Measurements from ENCODE around the gene CAPRIN2. TPM values are rescaled to one million over a fixed set of nuclear protein-coding genes. Genes with fewer than 3 reads are reported as not detected.

The CAPRIN2 gene
- total and polyA plus RNA-seq, 2 experiments from 2014 or later, result 36.5 to 41.3 TPM

- Mint-ChIP-seq H3K36me3 (ENCODE audit: low read depth) (no peaks in the 10 kb centered on the region), H3K27me3 (ENCODE audit: insufficient read depth, low read depth, poor library complexity) (peaks cover 7% of the 10 kb centered on the region), H3K27ac (peak within 1 kb of the TSS; percentile 83), H3K4me3 (peak within 1 kb of the TSS; percentile 90), H3K4me1 (peaks cover 38% of the 10 kb centered on the region), H3K9me3 (no peaks in the 10 kb centered on the region)
- H3K27me3 ChIP-seq (ENCODE audit: insufficient read depth), result no peaks in the 10 kb centered on the region
- H2AFZ ChIP-seq, result peak within 1 kb of the TSS; percentile 89
- DNase-seq (ENCODE audit: low spot score), result peak; percentile 95
- no peak for TF ChIP-seq REST (IDR thresholded peaks at IDR 0.05; ENCODE audit: unreplicated experiment)
- peak; percentile 49; the same call in 1 of the 2 replicates for TF ChIP-seq CREB1 (CRISPR knock-in tag; IDR thresholded peaks at IDR 0.05; ENCODE audit: low read depth)
- TF ChIP-seq JUNB (IDR thresholded peaks at IDR 0.05; ENCODE audit: unreplicated experiment), result no peak
- TF ChIP-seq ETS1 (IDR thresholded peaks at IDR 0.05), result peak; percentile 92
- TF ChIP-seq POLR2AphosphoS5 (IDR thresholded peaks at IDR 0.05; ENCODE audit: low read depth), result peak; percentile 52; the same call in 1 of the 2 replicates
- no peak for TF ChIP-seq ZNF114 (CRISPR knock-in tag; IDR thresholded peaks at IDR 0.05)
- no peak for TF ChIP-seq ZNF462 (CRISPR knock-in tag; IDR thresholded peaks at IDR 0.05)
- no peak for TF ChIP-seq NANOG (IDR thresholded peaks at IDR 0.05; ENCODE audit: borderline replicate concordance)
- TF ChIP-seq EZH2phosphoT487 (IDR thresholded peaks at IDR 0.05; ENCODE audit: unreplicated experiment), result no peak
- no peak for TF ChIP-seq ZNF331 (CRISPR knock-in tag; IDR thresholded peaks at IDR 0.05; ENCODE audit: low read depth)
- TF ChIP-seq EZH2 (IDR thresholded peaks at IDR 0.05; ENCODE audit: low read depth, unreplicated experiment), result no peak
- TF ChIP-seq STAT1 (IDR thresholded peaks at IDR 0.05; ENCODE audit: unreplicated experiment), result no peak
- TF ChIP-seq CTCF (conservative IDR thresholded peaks at IDR 0.05; ENCODE audit: low read depth in 2 of 2), result no peak; a peak in 1 of 4 replicates
- peak; percentile 88 for ATAC-seq
- H4K20me1 ChIP-seq (replicated peaks; ENCODE audit: insufficient read depth), result peaks cover 9% of the 10 kb centered on the region
- H3K4me1 ChIP-seq (ENCODE audit: insufficient read depth), result peaks cover 34% of the 10 kb centered on the region
- peak within 1 kb of the TSS; percentile 61; the same call in 1 of the 2 replicates for H3K27ac ChIP-seq (ENCODE audit: low read depth)
- H3K79me2 ChIP-seq (replicated peaks; ENCODE audit: insufficient read depth), result peaks cover 40% of the 10 kb centered on the region
- peak within 1 kb of the TSS; percentile 95 for H3K4me3 ChIP-seq
- H3K4me2 ChIP-seq, result peak within 1 kb of the TSS; percentile 98
- 0 out of 2 replicates have a peak, but pooled peaks cover 3% of the 10 kb centered on the region for H3F3A ChIP-seq (replicated peaks; ENCODE audit: low read depth)
- H3K36me3 ChIP-seq (ENCODE audit: insufficient read depth), result no peaks in the 10 kb centered on the region
- no peaks in the 10 kb centered on the region for H3K9me2 ChIP-seq (ENCODE audit: insufficient read depth)
Observed at GRCh38 chr12:30695199-30696102, 59.3 kb downstream of the CAPRIN2 start, which contains the start of gene IPO8. Gene IPO8 (minus strand): TSS chr12:30695869. CDS start chr12:30695647, 222 bp downstream.
